Smooth muscle cell (in vitro differentiated cells): ENCODE data around the gene CACNB4. TPM values are rescaled to one million over a fixed set of nuclear protein-coding genes. Genes with fewer than 3 reads are reported as not detected.

Experiments used
- DNase-seq: peaks from one replicate; lab custom pipeline; 2025; ENCODE audit not compliant: unreplicated experiment; lab: John Stamatoyannopoulos, UW
- H2AFZ ChIP-seq: fragments of 200-600 bp; sonication (generic); 2 replicates; pipeline ENCODE4 v1.6.0; 2016; ENCODE audit warnings: antibody characterized with exemption, low read depth, mild to moderate bottlenecking
- H3F3A ChIP-seq: fragments of 200-600 bp; sonication (generic); 2 replicates; pipeline ENCODE4 v1.6.0; 2017; ENCODE audit warnings: antibody characterized with exemption, low read depth
- H3K27ac ChIP-seq: fragments of 200-600 bp; sonication (generic); 2 replicates; pipeline ENCODE4 v1.5.1; 2016; ENCODE audit warnings: low read depth, mild to moderate bottlenecking
- H3K27me3 ChIP-seq: fragments of 200-600 bp; sonication (generic); 2 replicates; pipeline ENCODE4 v1.6.1; 2016; ENCODE audit warnings: low read depth, mild to moderate bottlenecking
- H3K36me3 ChIP-seq: fragments of 200-600 bp; sonication (generic); 2 replicates; pipeline ENCODE4 v1.5.1; 2016; ENCODE audit warnings: low read depth
- H3K4me1 ChIP-seq: fragments of 200-600 bp; sonication (generic); 2 replicates; pipeline ENCODE4 v1.5.1; 2016; ENCODE audit warnings: low read depth
- H3K4me2 ChIP-seq: fragments of 200-600 bp; sonication (generic); 2 replicates; pipeline ENCODE4 v1.6.0; 2016; ENCODE audit warnings: mild to moderate bottlenecking
- H3K4me3 ChIP-seq: fragments of 200-600 bp; sonication (generic); 2 replicates; pipeline ENCODE4 v1.5.1; 2016; ENCODE audit warnings: mild to moderate bottlenecking
- H3K79me2 ChIP-seq: fragments of 200-600 bp; sonication (generic); 2 replicates; pipeline ENCODE4 v1.6.0; 2016; ENCODE audit warnings: low read depth, mild to moderate bottlenecking
- H3K9ac ChIP-seq: fragments of 200-600 bp; sonication (generic); 2 replicates; pipeline ENCODE4 v1.6.0; 2016; ENCODE audit warnings: low read depth
- H3K9me3 ChIP-seq: fragments of 200-600 bp; sonication (generic); replicated peaks from 2 replicates; pipeline ENCODE4 v1.5.1; 2016; ENCODE audit warnings: low read depth
- H4K20me1 ChIP-seq: fragments of 200-600 bp; sonication (generic); 2 replicates; pipeline ENCODE4 v1.6.0; 2016; ENCODE audit warnings: low read depth
- WGBS: methylation state at CpG from one replicate; pipeline ENCODE4 v1.1.7; 2016; ENCODE audit warnings: low lambda C conversion rate; 5-methylcytosine and 5-hydroxymethylcytosine counted together
- polyA plus RNA-seq: library from polyadenylated mRNA; unstranded; fragments of >200 nt; fragmentation: Nextera tagmentation; extraction: Ambion mirVana; gene quantifications from 2 replicates; pipeline ENCODE4 v1.2.1, GENCODE V29; 2016
- total RNA-seq: library from RNA; depleted of rRNA; stranded (reverse); fragments of >200 nt; gene quantifications from 2 replicates; pipeline ENCODE4 v1.2.3, GENCODE V29; 2014
- TF ChIP-seq, protein P1 (sequence below): fragments of 200-600 bp; sonication (generic); IDR thresholded peaks from 2 replicates; pipeline ENCODE4 v1.5.1; 2017; ENCODE audit warnings: borderline replicate concordance, mild to moderate bottlenecking, antibody characterized with exemption; ENCODE audit not compliant: insufficient read depth, poor library complexity, severe bottlenecking

The CACNB4 gene
- total and polyA plus RNA-seq, 2 experiments from 2014 or later = 0.06 to 1.4 TPM

DNA sequence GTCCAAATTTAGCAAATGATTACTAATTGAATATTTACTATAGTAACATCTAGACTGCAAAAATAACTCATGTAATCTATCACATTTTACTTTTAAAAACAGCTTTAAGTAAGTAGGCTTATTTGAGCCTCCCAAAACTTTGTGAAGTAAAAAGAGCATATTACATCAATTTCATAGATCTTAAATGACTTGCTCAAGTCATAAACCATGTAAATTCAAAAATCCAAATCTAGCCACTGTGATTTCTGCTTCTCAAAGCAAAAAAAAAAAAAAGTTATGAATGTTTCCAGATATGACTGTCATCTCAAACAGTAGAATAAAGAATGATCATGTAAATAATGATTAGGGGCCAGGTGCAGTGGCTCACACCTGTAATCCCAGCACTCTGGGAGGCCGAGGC lies 37.5 kb downstream of the CACNB4 start:
- Histone ChIP-seq H3K9ac (no peak overlapping the region), H3K4me3 (no peak overlapping the region), H3K27me3 (no peaks in the 10 kb centered on the region), H3K9me3 (no peaks in the 10 kb centered on the region), H3F3A (no peaks in the 10 kb centered on the region), H3K27ac (no peak overlapping the region), H3K36me3 (no peaks in the 10 kb centered on the region), H3K79me2 (no peaks in the 10 kb centered on the region), H4K20me1 (no peaks in the 10 kb centered on the region), H2AFZ (no peak overlapping the region), H3K4me1 (peaks cover 4% of the 10 kb centered on the region), H3K4me2 (no peak overlapping the region)
- no peak for DNase-seq
- TF ChIP-seq, protein P1, sequence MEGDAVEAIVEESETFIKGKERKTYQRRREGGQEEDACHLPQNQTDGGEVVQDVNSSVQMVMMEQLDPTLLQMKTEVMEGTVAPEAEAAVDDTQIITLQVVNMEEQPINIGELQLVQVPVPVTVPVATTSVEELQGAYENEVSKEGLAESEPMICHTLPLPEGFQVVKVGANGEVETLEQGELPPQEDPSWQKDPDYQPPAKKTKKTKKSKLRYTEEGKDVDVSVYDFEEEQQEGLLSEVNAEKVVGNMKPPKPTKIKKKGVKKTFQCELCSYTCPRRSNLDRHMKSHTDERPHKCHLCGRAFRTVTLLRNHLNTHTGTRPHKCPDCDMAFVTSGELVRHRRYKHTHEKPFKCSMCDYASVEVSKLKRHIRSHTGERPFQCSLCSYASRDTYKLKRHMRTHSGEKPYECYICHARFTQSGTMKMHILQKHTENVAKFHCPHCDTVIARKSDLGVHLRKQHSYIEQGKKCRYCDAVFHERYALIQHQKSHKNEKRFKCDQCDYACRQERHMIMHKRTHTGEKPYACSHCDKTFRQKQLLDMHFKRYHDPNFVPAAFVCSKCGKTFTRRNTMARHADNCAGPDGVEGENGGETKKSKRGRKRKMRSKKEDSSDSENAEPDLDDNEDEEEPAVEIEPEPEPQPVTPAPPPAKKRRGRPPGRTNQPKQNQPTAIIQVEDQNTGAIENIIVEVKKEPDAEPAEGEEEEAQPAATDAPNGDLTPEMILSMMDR = no peak
- 93% methylated on average over 1 of the region's 1 CpG for WGBS

DNA sequence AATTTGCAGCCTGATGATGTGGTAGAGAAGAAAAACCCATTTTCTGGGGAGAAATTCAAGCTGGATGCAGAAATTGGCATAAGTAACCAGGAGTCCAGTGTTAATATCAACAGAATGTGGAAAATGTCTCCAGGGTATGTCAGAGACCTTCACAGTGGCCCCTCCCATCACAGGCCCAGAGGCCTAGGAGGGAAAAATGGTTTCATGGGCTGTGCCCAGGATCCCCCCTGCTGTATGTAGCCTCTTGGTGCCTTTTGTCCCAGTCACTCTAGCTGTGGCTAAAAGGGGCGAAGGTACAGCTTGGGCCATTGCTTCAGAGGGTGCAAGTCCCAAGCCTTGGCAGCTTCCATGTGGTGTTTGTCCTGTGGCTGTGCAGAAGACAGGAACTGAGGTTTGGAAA lies 40.2 kb downstream of the CACNB4 start:
- WGBS = 48% methylated on average over 1 of the region's 1 CpG
- H3K4me2 ChIP-seq = no peak overlapping the region
- peaks cover 4% of the 10 kb centered on the region for H3K4me1 ChIP-seq
- H3K36me3 ChIP-seq = no peaks in the 10 kb centered on the region
- DNase-seq = no peak
- H3K27me3 ChIP-seq = no peaks in the 10 kb centered on the region
- H4K20me1 ChIP-seq = no peaks in the 10 kb centered on the region
- H3K9ac ChIP-seq = no peak overlapping the region
- H3K9me3 ChIP-seq = no peaks in the 10 kb centered on the region
- H3F3A ChIP-seq = no peaks in the 10 kb centered on the region
- no peak overlapping the region for H3K4me3 ChIP-seq
- H2AFZ ChIP-seq = no peak overlapping the region
- no peaks in the 10 kb centered on the region for H3K79me2 ChIP-seq
- no peak overlapping the region for H3K27ac ChIP-seq
- TF ChIP-seq, protein P1 = no peak

DNA sequence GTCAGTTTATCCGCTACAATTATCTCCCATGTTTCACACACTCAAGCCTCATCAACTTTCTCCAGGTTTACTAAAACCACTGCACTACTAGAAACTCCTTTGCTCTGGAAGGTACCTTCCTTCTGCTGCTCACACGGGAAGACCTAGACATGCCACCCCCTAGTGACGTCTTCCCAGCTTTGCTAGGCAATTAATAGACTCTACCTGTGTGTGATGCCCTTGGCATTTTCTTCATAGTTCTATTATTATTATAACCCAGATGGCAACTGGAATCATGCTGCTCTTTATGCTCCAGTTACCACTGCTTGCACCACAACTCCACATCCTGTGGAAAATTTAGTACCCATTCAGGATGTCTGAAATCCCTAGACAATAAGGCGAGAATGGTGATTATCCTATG lies 42.4 kb downstream of the CACNB4 start:
- Histone ChIP-seq H3K79me2 (no peaks in the 10 kb centered on the region), H4K20me1 (no peaks in the 10 kb centered on the region), H3K36me3 (no peaks in the 10 kb centered on the region), H3K27me3 (no peaks in the 10 kb centered on the region), H3F3A (no peaks in the 10 kb centered on the region), H2AFZ (no peak overlapping the region), H3K9ac (no peak overlapping the region), H3K4me1 (no peaks in the 10 kb centered on the region), H3K27ac (no peak overlapping the region), H3K9me3 (no peaks in the 10 kb centered on the region), H3K4me3 (no peak overlapping the region), H3K4me2 (no peak overlapping the region)
- TF ChIP-seq, protein P1 = no peak
- WGBS = 75% methylated on average over 4 of the region's 4 CpGs
- no peak for DNase-seq

DNA sequence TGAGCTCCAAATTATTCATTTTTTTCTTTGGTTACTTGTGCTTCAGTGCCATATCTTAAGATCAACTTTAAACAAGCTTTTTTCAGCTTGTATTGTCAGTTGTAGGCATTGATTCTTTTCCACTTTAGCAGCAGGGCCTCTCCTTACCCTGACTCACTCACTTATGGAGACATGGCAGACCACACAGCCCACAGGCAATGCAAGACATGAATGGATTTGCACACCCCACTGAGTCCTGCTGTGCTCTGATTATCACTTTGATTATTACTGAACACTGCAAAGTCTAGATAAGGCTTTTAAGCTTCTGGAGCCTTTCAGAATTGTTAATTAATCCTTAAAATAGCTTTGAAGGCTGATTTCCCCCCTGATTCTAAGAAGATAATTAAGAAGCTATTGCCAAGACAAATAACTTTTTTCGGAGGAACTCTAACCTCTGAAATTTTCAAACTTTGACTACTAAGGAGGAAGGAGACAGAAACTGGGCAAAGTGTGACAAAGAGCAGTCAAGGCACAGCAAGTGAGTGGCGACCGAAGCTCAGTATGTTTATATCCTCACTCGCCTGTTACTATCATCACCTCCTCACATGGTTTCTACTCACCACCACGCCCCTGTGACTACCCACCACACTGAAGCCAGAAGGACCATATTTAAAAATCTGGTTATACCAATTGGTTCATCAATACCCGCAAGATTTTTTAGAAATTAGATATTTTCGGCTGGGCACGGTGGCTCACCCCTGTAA lies 43.3 kb downstream of the CACNB4 start:
- H3F3A ChIP-seq = no peaks in the 10 kb centered on the region
- H3K9ac ChIP-seq = no peak overlapping the region
- DNase-seq = no peak
- TF ChIP-seq, protein P1 = no peak
- no peak overlapping the region for H3K4me3 ChIP-seq
- H3K4me2 ChIP-seq = peak overlapping the region; percentile 22
- no peaks in the 10 kb centered on the region for H3K79me2 ChIP-seq
- H3K4me1 ChIP-seq = no peaks in the 10 kb centered on the region
- peak overlapping the region; percentile 84 for H3K27ac ChIP-seq
- H3K9me3 ChIP-seq = no peaks in the 10 kb centered on the region
- H3K27me3 ChIP-seq = no peaks in the 10 kb centered on the region
- H3K36me3 ChIP-seq = no peaks in the 10 kb centered on the region
- H4K20me1 ChIP-seq = no peaks in the 10 kb centered on the region
- 82% methylated on average over 8 of the region's 8 CpGs for WGBS
- H2AFZ ChIP-seq = no peak overlapping the region
